Tibial artery (tissue), 4 donors: ENCODE results near the gene CLEC4F.

Experiments
- DNase-seq, 2 donors: peaks; one replicate each; pipeline ENCODE4 v3.0.0-alpha.2; 2019
- H3K27ac ChIP-seq, 2 donors: fragments of 200-600 bp; sonication (generic) in 1 of 2; 1 replicate in 1 of 2; 2 replicates in 1 of 2; pipeline ENCODE4 v1.5.1; 2018 to 2019; ENCODE audit warnings: mild to moderate bottlenecking in 1 of 2
- H3K27me3 ChIP-seq, 2 donors: fragments of 200-600 bp; sonication (generic) in 1 of 2; one replicate each; pipeline versions ENCODE4 v1.5.1 to v1.6.0; 2016 to 2019
- H3K36me3 ChIP-seq, 3 donors: fragments of 200-600 bp; sonication (generic) in 2 of 3; one replicate each; pipeline ENCODE4 v1.5.1; 2016 to 2019; ENCODE audit warnings: mild to moderate bottlenecking in 2 of 3
- H3K4me1 ChIP-seq, 4 donors: fragments of 200-600 bp; sonication (generic) in 2 of 4; 1 replicate in 3 of 4; 2 replicates in 1 of 4; pipeline ENCODE4 v1.5.1; 2016 to 2019
- H3K4me3 ChIP-seq, 2 donors: fragments of 200-600 bp; sonication (generic) in 1 of 2; 1 replicate in 1 of 2; 2 replicates in 1 of 2; pipeline ENCODE4 v1.5.1; 2018 to 2019; ENCODE audit warnings: mild to moderate bottlenecking in 2 of 2
- H3K9me3 ChIP-seq, 3 donors: fragments of 200-600 bp; sonication (generic) in 1 of 3; one replicate each; pipeline ENCODE4 v1.5.1; 2016 to 2019
- CTCF ChIP-seq, 2 experiments: fragments of 200-600 bp in 1 of 2; fragments of 450-650 bp in 1 of 2; IDR thresholded peaks; one replicate each; pipeline ENCODE4 v1.5.1; 2017 to 2019; ENCODE audit warnings: antibody characterized with exemption in 2 of 2, mild to moderate bottlenecking in 1 of 2, moderate library complexity in 1 of 2
- intact Hi-C: fragments of 100-400 bp; cut with DNase I; formaldehyde crosslinking; loops from one replicate; pipeline ENCODE4 v1.15.0; 2023; ENCODE audit warnings: low total_unique reads

Gene CLEC4F

GRCh38 chr2:70820499-70820898, at the start of gene CLEC4F:
Gene CLEC4F, minus strand, starts transcription at chr2:70820599. Its CDS starts 76 bp downstream, at chr2:70820523.
- Histone ChIP-seq H3K4me3 (no peak within 1 kb of the TSS), H3K27ac (no peak within 1 kb of the TSS), H3K4me1 (no peaks in the 10 kb centered on the region), H3K27me3 (peaks cover 0 to 32% of the 10 kb centered on the region in 2 donors), H3K36me3 (no peaks in the 10 kb centered on the region), H3K9me3 (no peaks in the 10 kb centered on the region)
- TF ChIP-seq CTCF (IDR thresholded peaks at IDR 0.05), result no peak
- intact Hi-C loops, result no loop called here
- no peak for DNase-seq

DNA sequence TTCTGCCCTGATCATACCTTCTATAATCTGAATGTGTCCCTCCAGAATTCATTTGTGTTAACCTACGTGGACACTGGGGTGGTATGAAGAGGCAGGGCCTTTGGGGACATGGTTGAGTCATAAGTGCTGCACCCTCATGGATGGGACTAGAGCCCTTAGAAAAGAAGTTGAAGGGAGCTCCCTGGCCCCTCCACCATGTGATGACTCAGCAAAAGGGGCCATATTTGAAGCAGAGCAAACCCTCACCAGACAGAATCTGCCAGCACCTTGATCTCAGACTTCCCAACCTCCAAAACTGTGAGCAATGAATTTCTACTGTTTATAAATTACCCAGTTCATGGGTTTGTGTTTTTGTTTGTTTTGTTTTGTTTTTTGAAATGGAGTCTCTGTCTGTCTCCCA, 48.6 kb upstream of the CLEC4F start:
- peaks cover 0 to 11% (median 8%) of the 10 kb centered on the region in 4 donors for H3K4me1 ChIP-seq
- no peak overlapping the region for H3K4me3 ChIP-seq
- no peaks in the 10 kb centered on the region for H3K9me3 ChIP-seq
- no peaks in the 10 kb centered on the region for H3K36me3 ChIP-seq
- no peak for DNase-seq
- H3K27me3 ChIP-seq, result peaks cover 0 to 41% of the 10 kb centered on the region in 2 donors
- intact Hi-C loops, result no loop called here
- H3K27ac ChIP-seq, result no peak overlapping the region
- TF ChIP-seq CTCF (IDR thresholded peaks at IDR 0.05), result no peak

- Histone ChIP-seq H3K9me3 (no peaks in the 10 kb centered on the region), H3K4me1 (peaks cover 0 to 3% (median 0%) of the 10 kb centered on the region in 4 donors), H3K27ac (no peak overlapping the region), H3K27me3 (peaks cover 0 to 36% of the 10 kb centered on the region in 2 donors), H3K4me3 (no peak overlapping the region), H3K36me3 (no peaks in the 10 kb centered on the region)
- peak; percentile 75 to 80 for DNase-seq
- TF ChIP-seq CTCF (IDR thresholded peaks at IDR 0.05), result peak; percentile 70 to 97
- intact Hi-C loops, result loop anchor here (5.0 kb wide), 1 partner anchor 85 kb away; no protein-coding TSS in a partner anchor
These were observed 41.6 kb upstream of the CLEC4F start for GRCh38 chr2:70861777-70862625.

DNA sequence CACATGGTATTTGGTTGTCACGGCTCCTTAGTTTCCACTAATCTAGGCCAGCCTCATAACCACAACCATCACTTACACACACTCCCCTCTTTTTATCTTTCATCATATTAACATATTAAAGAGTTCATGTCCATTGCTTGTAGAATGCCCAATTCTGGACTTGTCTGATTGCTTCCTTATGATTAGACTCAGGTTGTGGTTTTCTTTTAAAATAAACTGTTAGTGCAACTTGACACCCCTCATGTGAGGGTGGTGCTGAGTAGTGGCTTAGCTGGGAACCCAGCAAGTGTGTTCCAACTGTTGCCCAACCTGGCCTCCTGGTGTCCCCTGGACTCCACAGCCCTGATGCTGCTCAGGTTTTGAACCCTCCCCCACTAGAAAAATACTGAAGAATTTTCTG, 35.3 kb upstream of the CLEC4F start:
- Histone ChIP-seq H3K4me1 (no peaks in the 10 kb centered on the region), H3K9me3 (no peaks in the 10 kb centered on the region), H3K4me3 (no peak overlapping the region), H3K36me3 (no peaks in the 10 kb centered on the region), H3K27ac (no peak overlapping the region), H3K27me3 (peaks cover 0 to 7% of the 10 kb centered on the region in 2 donors)
- intact Hi-C loops, result no loop called here
- no peak for TF ChIP-seq CTCF (IDR thresholded peaks at IDR 0.05)
- no peak for DNase-seq

GRCh38 chr2:70854411-70854810, 34.0 kb upstream of the CLEC4F start:
- H3K9me3 ChIP-seq, result no peaks in the 10 kb centered on the region
- intact Hi-C loops, result no loop called here
- DNase-seq, result no peak
- H3K27ac ChIP-seq, result no peak overlapping the region
- no peaks in the 10 kb centered on the region for H3K4me1 ChIP-seq
- no peaks in the 10 kb centered on the region for H3K27me3 ChIP-seq
- H3K4me3 ChIP-seq, result no peak overlapping the region
- no peak for TF ChIP-seq CTCF (IDR thresholded peaks at IDR 0.05)
- H3K36me3 ChIP-seq, result no peaks in the 10 kb centered on the region
